ENCODE data around the gene RHEBL1. TPM values are rescaled to one million over a fixed set of nuclear protein-coding genes. Genes with fewer than 3 reads are reported as not detected.
A peak's percentile ranks its signal among the peaks of the same experiment; 100 is the strongest.

Gene RHEBL1
- total and polyA plus RNA-seq, 3 experiments from 2014 or later = 8.0 to 10.2 (median 10.1) TPM

DNA sequence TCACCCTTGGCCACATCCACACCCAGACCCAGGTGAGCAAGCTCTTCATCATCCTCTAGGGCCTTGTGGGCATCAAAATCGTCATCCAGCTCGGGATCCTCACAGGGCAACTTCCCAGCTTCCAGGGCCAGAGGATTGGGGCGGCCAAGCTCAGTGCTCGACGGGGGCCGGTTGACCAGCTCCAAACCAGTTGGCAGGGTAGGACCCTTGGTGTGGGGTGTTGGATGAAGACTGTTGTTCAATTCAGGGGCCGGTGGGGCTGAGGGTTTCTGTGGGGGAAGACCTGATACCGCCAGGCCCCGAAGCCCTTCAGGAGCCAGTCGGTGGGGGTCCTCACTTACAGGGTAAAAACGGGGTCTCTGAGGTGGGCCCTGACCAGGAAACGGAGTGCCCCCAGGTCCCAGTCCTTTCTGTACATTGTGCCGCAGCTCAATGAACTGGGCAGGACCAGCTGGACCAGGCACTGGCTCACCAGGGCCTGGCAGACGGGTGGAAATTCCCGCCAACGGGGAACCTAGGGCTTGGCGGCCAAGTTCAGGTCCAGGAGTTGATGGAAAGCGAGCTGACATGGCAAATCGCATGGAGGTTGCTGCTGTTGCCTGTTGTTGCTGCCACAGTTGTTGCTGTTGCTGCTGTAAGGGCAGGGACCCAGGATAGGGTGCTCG lies 31.4 kb downstream of the RHEBL1 start:
- Histone ChIP-seq H3K36me3 (ENCODE audit: insufficient read depth, low read length) (peaks cover 55% of the 10 kb centered on the region), H3K27me3 (ENCODE audit: insufficient read depth, low read length, poor library complexity, severe bottlenecking) (no peaks in the 10 kb centered on the region), H3K9me3 (ENCODE audit: low read length) (no peaks in the 10 kb centered on the region), H3K4me1 (ENCODE audit: insufficient read depth, low read length) (no peaks in the 10 kb centered on the region), H3K27ac (ENCODE audit: low read depth, low read length) (no peak overlapping the region), H3K4me3 (ENCODE audit: low read length) (no peak overlapping the region)
- CTCF ChIA-PET = interaction anchor here (0.6 to 2.6 kb wide), 6 partner anchors 10 to 50 kb away, joined by 3 to 8 read pairs (median 4); no protein-coding TSS in a partner anchor
- POLR2A ChIA-PET = interaction anchor here (0.6 to 1.2 kb wide), 3 partner anchors 9 to 150 kb away, joined by 3 to 4 read pairs (median 3); no protein-coding TSS in a partner anchor
- no peaks in the 10 kb centered on the region for H3K9me3 Mint-ChIP-seq
- peaks cover 0 to 94% (median 13%) of the 10 kb centered on the region in 3 donors for H3K36me3 Mint-ChIP-seq
- H3K27me3 Mint-ChIP-seq = no peaks in the 10 kb centered on the region
- no peak for DNase-seq
- peak overlapping the region in 4 of 8 donors; percentile 31 to 95 (median 66) for H3K27ac Mint-ChIP-seq
- H3K4me3 Mint-ChIP-seq = no peak overlapping the region
- peaks cover 2 to 4% (median 2%) of the 10 kb centered on the region in 3 donors for H3K4me1 Mint-ChIP-seq

DNA sequence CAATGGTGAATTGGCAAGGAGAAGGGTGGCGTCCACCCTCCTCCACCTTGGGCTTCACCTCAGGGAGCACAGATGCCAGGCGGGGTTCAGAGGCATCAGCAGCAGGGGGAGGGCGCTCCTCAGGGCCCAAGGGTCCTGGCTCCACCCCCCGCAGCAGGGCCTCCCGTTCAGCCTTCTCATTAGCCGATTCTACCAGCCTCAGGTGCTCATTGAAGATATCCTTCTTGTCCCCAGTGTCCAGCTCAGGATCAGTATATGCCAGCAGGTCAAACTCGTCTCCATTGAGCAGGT lies 31.9 kb downstream of the RHEBL1 start:
- H3K9me3 ChIP-seq (ENCODE audit: low read length) = no peaks in the 10 kb centered on the region
- H3K4me3 ChIP-seq (ENCODE audit: low read length) = no peak overlapping the region
- Mint-ChIP-seq H3K27ac (peak overlapping the region in 2 of 8 donors; percentile 73 to 95), H3K36me3 (peaks cover 0 to 93% (median 10%) of the 10 kb centered on the region in 3 donors), H3K4me3 (no peak overlapping the region), H3K27me3 (no peaks in the 10 kb centered on the region), H3K9me3 (no peaks in the 10 kb centered on the region), H3K4me1 (peaks cover 0 to 4% (median 2%) of the 10 kb centered on the region in 3 donors)
- H3K4me1 ChIP-seq (ENCODE audit: insufficient read depth, low read length) = no peaks in the 10 kb centered on the region
- no peak overlapping the region for H3K27ac ChIP-seq (ENCODE audit: low read depth, low read length)
- POLR2A ChIA-PET = no interaction called here
- CTCF ChIA-PET = interaction anchor here (0.6 to 1.4 kb wide), 3 partner anchors 11 to 43 kb away, joined by 3 to 4 read pairs (median 3); no protein-coding TSS in a partner anchor
- no peaks in the 10 kb centered on the region for H3K27me3 ChIP-seq (ENCODE audit: insufficient read depth, low read length, poor library complexity, severe bottlenecking)
- H3K36me3 ChIP-seq (ENCODE audit: insufficient read depth, low read length) = peaks cover 49% of the 10 kb centered on the region
- no peak for DNase-seq

DNA sequence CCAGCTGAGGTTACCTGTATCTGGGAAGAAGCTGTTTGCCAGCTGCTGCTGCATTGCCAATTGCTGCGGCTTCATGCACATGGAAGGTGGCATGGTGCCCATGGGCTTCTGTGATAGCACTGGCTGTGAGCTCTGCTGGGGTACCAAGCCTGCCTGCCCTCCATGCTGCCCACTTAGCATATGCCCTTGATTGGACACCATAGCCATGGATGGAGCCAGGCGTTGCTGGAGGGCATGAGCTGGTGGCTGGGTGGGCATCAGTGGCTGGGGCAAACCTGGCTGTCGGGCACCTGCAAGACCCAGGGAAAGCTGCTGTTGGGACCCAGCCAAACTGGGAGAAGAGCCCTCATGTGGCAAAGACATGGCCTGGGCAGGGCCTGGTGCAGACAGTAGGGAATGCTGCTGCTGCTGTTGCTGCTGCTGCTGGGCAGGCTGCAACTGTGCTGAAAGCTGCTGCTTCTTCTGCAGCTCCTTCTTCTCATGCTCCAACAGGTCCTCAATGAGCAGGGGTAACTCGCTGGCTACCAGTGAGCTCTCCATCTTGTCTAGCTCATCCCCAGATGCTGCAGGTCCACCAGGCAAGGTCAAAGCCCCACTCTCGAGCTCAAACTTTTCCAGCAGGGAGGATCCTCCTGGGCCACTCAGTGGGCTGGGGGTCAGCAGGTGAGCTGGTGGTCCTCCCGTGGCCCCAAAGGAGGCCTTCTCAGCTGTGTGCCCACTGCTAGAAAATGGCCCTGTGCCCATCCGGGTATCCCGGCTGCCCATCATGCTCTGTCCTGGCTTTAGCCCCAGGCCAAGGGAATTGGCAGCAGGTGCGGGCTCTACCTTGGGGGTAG lies 32.5 kb downstream of the RHEBL1 start:
- no peaks in the 10 kb centered on the region for H3K9me3 ChIP-seq (ENCODE audit: low read length)
- no peak overlapping the region for H3K4me3 Mint-ChIP-seq
- DNase-seq = no peak
- no peaks in the 10 kb centered on the region for H3K4me1 ChIP-seq (ENCODE audit: insufficient read depth, low read length)
- POLR2A ChIA-PET = interaction anchor here (0.6 kb wide), 1 partner anchor 73 kb away, joined by 3 read pairs; no protein-coding TSS in a partner anchor
- no peaks in the 10 kb centered on the region for H3K27me3 ChIP-seq (ENCODE audit: insufficient read depth, low read length, poor library complexity, severe bottlenecking)
- H3K27me3 Mint-ChIP-seq = no peaks in the 10 kb centered on the region
- H3K36me3 ChIP-seq (ENCODE audit: insufficient read depth, low read length) = peaks cover 48% of the 10 kb centered on the region
- peaks cover 0 to 93% (median 8%) of the 10 kb centered on the region in 3 donors for H3K36me3 Mint-ChIP-seq
- peak overlapping the region in 1 of 8 donors; percentile 79 for H3K27ac Mint-ChIP-seq
- no peaks in the 10 kb centered on the region for H3K9me3 Mint-ChIP-seq
- H3K4me1 Mint-ChIP-seq = peaks cover 0 to 4% (median 2%) of the 10 kb centered on the region in 3 donors
- CTCF ChIA-PET = interaction anchor here (0.9 to 2.2 kb wide), 4 partner anchors 11 to 43 kb away, joined by 3 to 8 read pairs (median 4); no protein-coding TSS in a partner anchor
- no peak overlapping the region for H3K4me3 ChIP-seq (ENCODE audit: low read length)
- no peak overlapping the region for H3K27ac ChIP-seq (ENCODE audit: low read depth, low read length)

DNA sequence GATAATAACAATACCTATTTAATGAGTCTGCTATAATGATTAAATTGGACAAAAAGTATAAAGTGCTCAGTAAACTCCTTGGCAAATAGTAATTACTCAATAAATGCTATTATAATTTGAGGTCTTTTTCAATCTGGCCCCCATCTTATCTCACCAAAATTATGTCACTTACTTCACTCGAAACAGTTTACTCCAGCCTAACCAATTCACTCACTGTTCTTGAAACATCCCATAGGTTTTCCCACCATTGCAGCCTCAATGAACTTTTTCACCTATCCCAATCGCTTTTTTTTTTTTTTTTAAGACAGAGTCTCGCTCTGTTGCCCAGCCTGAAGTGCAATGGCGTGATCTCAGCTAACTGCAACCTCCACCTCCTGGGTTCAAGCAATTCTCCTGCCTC lies 33.8 kb downstream of the RHEBL1 start:
- no peak for DNase-seq
- CTCF ChIA-PET = interaction anchor here (0.9 to 2.2 kb wide), 2 partner anchors 28 to 39 kb away, joined by 3 to 8 read pairs; no protein-coding TSS in a partner anchor
- H3K9me3 ChIP-seq (ENCODE audit: low read length) = no peaks in the 10 kb centered on the region
- H3K36me3 ChIP-seq (ENCODE audit: insufficient read depth, low read length) = peaks cover 41% of the 10 kb centered on the region
- H3K27ac ChIP-seq (ENCODE audit: low read depth, low read length) = no peak overlapping the region
- H3K4me3 ChIP-seq (ENCODE audit: low read length) = no peak overlapping the region
- Mint-ChIP-seq H3K27ac (peak overlapping the region in 6 of 8 donors; percentile 33 to 94 (median 73)), H3K27me3 (no peaks in the 10 kb centered on the region), H3K4me3 (no peak overlapping the region), H3K36me3 (peaks cover 0 to 88% (median 8%) of the 10 kb centered on the region in 3 donors), H3K9me3 (no peaks in the 10 kb centered on the region), H3K4me1 (peaks cover 0 to 4% (median 2%) of the 10 kb centered on the region in 3 donors)
- POLR2A ChIA-PET = no interaction called here
- no peaks in the 10 kb centered on the region for H3K27me3 ChIP-seq (ENCODE audit: insufficient read depth, low read length, poor library complexity, severe bottlenecking)
- H3K4me1 ChIP-seq (ENCODE audit: insufficient read depth, low read length) = no peaks in the 10 kb centered on the region

DNA sequence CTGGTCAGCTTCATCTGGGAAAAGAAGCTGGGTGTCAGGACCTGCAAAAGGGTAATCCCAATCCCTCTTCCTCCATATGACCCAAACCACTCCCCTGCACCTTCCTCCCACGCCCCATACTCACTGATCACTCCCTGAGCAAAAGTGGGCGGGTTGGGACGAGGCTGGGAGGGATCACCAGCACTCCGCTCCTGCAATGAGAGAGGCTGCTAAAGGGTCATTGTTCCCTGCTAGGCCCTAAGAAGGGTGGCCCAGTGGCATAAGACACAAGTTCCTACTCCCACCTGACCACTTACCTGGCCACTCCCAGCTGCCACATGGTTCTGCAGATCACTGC lies 35.5 kb downstream of the RHEBL1 start:
- H3K36me3 ChIP-seq (ENCODE audit: insufficient read depth, low read length) = peaks cover 36% of the 10 kb centered on the region
- CTCF ChIA-PET = interaction anchor here (0.8 to 4.6 kb wide), 4 partner anchors 10 to 46 kb away, joined by 3 to 18 read pairs (median 4); no protein-coding TSS in a partner anchor
- POLR2A ChIA-PET = no interaction called here
- Mint-ChIP-seq H3K4me1 (peaks cover 0 to 4% (median 2%) of the 10 kb centered on the region in 3 donors), H3K36me3 (peaks cover 0 to 81% (median 8%) of the 10 kb centered on the region in 3 donors), H3K27me3 (no peaks in the 10 kb centered on the region), H3K9me3 (no peaks in the 10 kb centered on the region), H3K4me3 (no peak overlapping the region), H3K27ac (peak overlapping the region in 5 of 8 donors; percentile 52 to 88 (median 57))
- no peak overlapping the region for H3K27ac ChIP-seq (ENCODE audit: low read depth, low read length)
- no peak for DNase-seq
- H3K9me3 ChIP-seq (ENCODE audit: low read length) = no peaks in the 10 kb centered on the region
- H3K4me3 ChIP-seq (ENCODE audit: low read length) = no peak overlapping the region
- no peaks in the 10 kb centered on the region for H3K27me3 ChIP-seq (ENCODE audit: insufficient read depth, low read length, poor library complexity, severe bottlenecking)
- no peaks in the 10 kb centered on the region for H3K4me1 ChIP-seq (ENCODE audit: insufficient read depth, low read length)

DNA sequence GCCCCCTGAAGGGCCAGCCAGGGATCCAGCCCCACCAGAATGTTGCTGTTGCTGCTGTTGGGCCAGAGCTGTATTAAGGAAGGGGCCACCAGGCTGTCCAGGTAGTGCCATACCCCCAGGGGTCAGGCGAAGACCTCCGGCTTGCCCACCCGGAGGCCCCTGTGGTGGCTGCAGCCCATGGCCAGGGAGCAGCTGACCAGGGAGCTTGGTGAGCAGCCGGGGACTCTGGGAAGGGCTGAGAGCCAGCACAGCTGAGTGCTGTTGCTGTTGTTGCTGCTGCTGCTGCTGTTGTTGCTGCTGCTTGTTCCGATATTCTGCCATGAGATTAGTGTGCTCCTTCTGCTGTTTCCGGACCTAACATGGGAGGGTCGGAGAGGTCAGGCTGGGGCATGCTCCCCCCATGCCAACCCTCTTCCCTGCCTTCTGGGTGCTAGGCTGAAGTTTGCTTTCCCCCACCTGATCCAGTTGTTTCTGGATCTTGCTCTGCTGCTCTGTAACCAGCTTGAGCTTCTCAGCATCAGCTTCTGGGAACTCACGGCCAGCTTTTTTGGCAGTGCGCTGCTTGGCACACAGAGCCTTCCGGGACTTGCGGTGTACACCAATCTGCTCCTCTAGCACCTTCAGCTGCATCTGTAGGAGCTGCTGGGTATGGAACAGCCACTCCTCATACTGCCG lies 36.0 kb downstream of the RHEBL1 start:
- H3K27me3 ChIP-seq (ENCODE audit: insufficient read depth, low read length, poor library complexity, severe bottlenecking) = no peaks in the 10 kb centered on the region
- H3K9me3 Mint-ChIP-seq = no peaks in the 10 kb centered on the region
- H3K9me3 ChIP-seq (ENCODE audit: low read length) = no peaks in the 10 kb centered on the region
- POLR2A ChIA-PET = no interaction called here
- no peaks in the 10 kb centered on the region for H3K27me3 Mint-ChIP-seq
- no peak overlapping the region for H3K4me3 ChIP-seq (ENCODE audit: low read length)
- peak overlapping the region in 6 of 8 donors; percentile 51 to 88 (median 71) for H3K27ac Mint-ChIP-seq
- H3K36me3 Mint-ChIP-seq = peaks cover 0 to 81% (median 7%) of the 10 kb centered on the region in 3 donors
- no peak overlapping the region for H3K27ac ChIP-seq (ENCODE audit: low read depth, low read length)
- H3K4me1 Mint-ChIP-seq = peaks cover 0 to 4% (median 2%) of the 10 kb centered on the region in 3 donors
- H3K4me3 Mint-ChIP-seq = no peak overlapping the region
- H3K36me3 ChIP-seq (ENCODE audit: insufficient read depth, low read length) = peaks cover 35% of the 10 kb centered on the region
- no peaks in the 10 kb centered on the region for H3K4me1 ChIP-seq (ENCODE audit: insufficient read depth, low read length)
- CTCF ChIA-PET = interaction anchor here (0.8 to 4.6 kb wide), 4 partner anchors 10 to 37 kb away, joined by 3 to 18 read pairs (median 4); no protein-coding TSS in a partner anchor
- DNase-seq = no peak

DNA sequence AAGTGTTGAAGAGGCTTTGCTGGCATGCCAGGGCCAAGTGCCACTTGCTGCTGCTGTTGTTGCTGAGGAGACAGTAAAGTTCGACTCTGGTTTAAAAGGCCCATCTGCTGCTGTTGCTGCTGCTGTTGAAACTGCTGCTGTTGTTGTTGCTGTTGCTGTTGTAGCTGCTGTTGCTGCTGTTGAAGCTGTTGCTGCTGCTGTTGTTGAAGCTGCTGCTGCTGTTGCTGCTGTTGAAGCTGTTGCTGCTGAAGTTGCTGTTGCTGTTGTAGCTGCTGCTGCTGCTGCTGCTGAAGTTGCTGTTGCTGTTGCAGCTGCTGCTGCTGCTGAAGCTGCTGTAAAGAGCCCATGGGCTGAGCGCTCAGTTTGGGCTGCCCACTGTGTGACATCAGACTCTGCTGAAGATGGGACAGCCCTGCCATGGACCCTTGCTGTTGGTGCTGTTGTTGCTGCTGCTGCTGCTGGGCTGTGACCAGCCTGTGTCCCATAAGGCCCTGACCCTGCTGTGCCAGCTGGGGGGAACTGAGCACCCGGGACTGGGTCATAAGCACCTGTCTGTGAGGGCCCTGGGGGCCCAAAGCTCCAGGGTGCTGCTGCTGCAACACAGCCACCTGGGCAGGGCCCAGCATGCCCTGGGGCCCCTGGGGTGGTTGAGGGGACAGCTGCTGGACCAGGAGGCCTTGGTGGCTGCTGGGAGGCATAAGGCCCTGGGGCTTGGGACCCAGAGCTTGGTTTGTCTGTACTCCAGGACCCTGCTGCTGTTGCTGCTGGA lies 36.9 kb downstream of the RHEBL1 start:
- peaks cover 0 to 4% (median 2%) of the 10 kb centered on the region in 3 donors for H3K4me1 Mint-ChIP-seq
- H3K27me3 Mint-ChIP-seq = no peaks in the 10 kb centered on the region
- no peak overlapping the region for H3K4me3 Mint-ChIP-seq
- Histone ChIP-seq H3K4me3 (ENCODE audit: low read length) (no peak overlapping the region), H3K4me1 (ENCODE audit: insufficient read depth, low read length) (no peaks in the 10 kb centered on the region), H3K9me3 (ENCODE audit: low read length) (no peaks in the 10 kb centered on the region), H3K27ac (ENCODE audit: low read depth, low read length) (no peak overlapping the region), H3K27me3 (ENCODE audit: insufficient read depth, low read length, poor library complexity, severe bottlenecking) (no peaks in the 10 kb centered on the region), H3K36me3 (ENCODE audit: insufficient read depth, low read length) (peaks cover 30% of the 10 kb centered on the region)
- ChIA-PET CTCF (interaction anchor here (0.9 to 4.6 kb wide), 3 partner anchors 11 to 36 kb away, joined by 3 to 18 read pairs (median 4); no protein-coding TSS in a partner anchor), POLR2A (no interaction called here)
- DNase-seq = peak in 1 of 5 donors; percentile 35
- peak overlapping the region in 7 of 8 donors; percentile 8 to 96 (median 61) for H3K27ac Mint-ChIP-seq
- H3K9me3 Mint-ChIP-seq = no peaks in the 10 kb centered on the region
- peaks cover 0 to 81% (median 6%) of the 10 kb centered on the region in 3 donors for H3K36me3 Mint-ChIP-seq
